Gastroesophageal sphincter (tissue), 4 donors: Measurements from ENCODE around the gene CC2D1A. TPM values are rescaled to one million over a fixed set of nuclear protein-coding genes. Genes with fewer than 3 reads are reported as not detected.

Experiments
- ATAC-seq: fragments of 150-250 bp; one replicate; pipeline ENCODE4 v1.9.1; 2016; ENCODE audit warnings: mild to moderate bottlenecking, moderate library complexity
- H3K27ac ChIP-seq, 4 donors: fragments of 200-600 bp; sonication (generic) in 3 of 4; 1 replicate in 3 of 4; 2 replicates in 1 of 4; pipeline ENCODE4 v1.5.1; 2016 to 2019
- H3K27me3 ChIP-seq: fragments of 200-600 bp; sonication (generic); one replicate; pipeline ENCODE4 v1.5.1; 2019
- H3K36me3 ChIP-seq, 2 donors: fragments of 200-600 bp; sonication (generic); one replicate each; pipeline ENCODE4 v1.5.1; 2019; ENCODE audit warnings: control low read depth in 1 of 2
- H3K4me1 ChIP-seq, 3 donors: fragments of 200-600 bp; sonication (generic); 1 replicate in 2 of 3; 2 replicates in 1 of 3; pipeline ENCODE4 v1.5.1; 2016 to 2019; ENCODE audit warnings: control low read depth in 2 of 3
- H3K4me3 ChIP-seq, 2 donors: fragments of 200-600 bp; sonication (generic); one replicate each; pipeline ENCODE4 v1.5.1; 2019; ENCODE audit warnings: mild to moderate bottlenecking in 1 of 2, moderate library complexity in 1 of 2
- H3K9me3 ChIP-seq, 3 donors: fragments of 200-600 bp; sonication (generic); one replicate each; pipeline ENCODE4 v1.5.1; 2017 to 2019; ENCODE audit warnings: control low read depth in 2 of 3
- EP300 ChIP-seq: sonication (generic); formaldehyde crosslinking; IDR thresholded peaks from one replicate; pipeline ENCODE4 v1.6.1; 2017; ENCODE audit warnings: antibody characterized with exemption, mild to moderate bottlenecking
- POLR2A ChIP-seq, 2 donors: fragments of 450-650 bp; IDR thresholded peaks; one replicate each; pipeline ENCODE4 v1.6.1; 2017; ENCODE audit warnings: antibody characterized with exemption in 2 of 2, mild to moderate bottlenecking in 2 of 2, moderate library complexity in 1 of 2
- POLR2AphosphoS5 ChIP-seq: sonication (generic); formaldehyde crosslinking; IDR thresholded peaks from one replicate; pipeline ENCODE4 v1.6.1; 2017; ENCODE audit warnings: antibody characterized with exemption
- WGBS, 2 donors: methylation state at CpG; one replicate each; pipeline ENCODE4 v1.1.5; 2018; ENCODE audit warnings: low coverage in 1 of 2; 5-methylcytosine and 5-hydroxymethylcytosine counted together
- small RNA-seq, 4 donors: library from RNA; depleted of rRNA; stranded (forward); fragments of <200 nt; gene quantifications; one replicate each; pipeline ENCODE3, GENCODE V24; 2016
- total RNA-seq, 4 donors: library from RNA; depleted of rRNA; stranded (reverse); fragments of >200 nt; gene quantifications; one replicate each; pipeline ENCODE4 v1.1.0, GENCODE V29; 2016
- TF ChIP-seq, protein P1 (sequence below), 4 experiments: fragments of 200-600 bp in 2 of 4; fragments of 450-650 bp in 2 of 4; sonication (generic) in 1 of 4; IDR thresholded peaks; one replicate each; pipeline ENCODE4 v1.5.1; 2017 to 2019; ENCODE audit warnings: antibody characterized with exemption in 4 of 4, mild to moderate bottlenecking in 2 of 4, moderate library complexity in 2 of 4

Gene CC2D1A
- total RNA-seq, 4 donors from 2014 or later = 15.6 to 36.8 (median 22.4) TPM

DNA sequence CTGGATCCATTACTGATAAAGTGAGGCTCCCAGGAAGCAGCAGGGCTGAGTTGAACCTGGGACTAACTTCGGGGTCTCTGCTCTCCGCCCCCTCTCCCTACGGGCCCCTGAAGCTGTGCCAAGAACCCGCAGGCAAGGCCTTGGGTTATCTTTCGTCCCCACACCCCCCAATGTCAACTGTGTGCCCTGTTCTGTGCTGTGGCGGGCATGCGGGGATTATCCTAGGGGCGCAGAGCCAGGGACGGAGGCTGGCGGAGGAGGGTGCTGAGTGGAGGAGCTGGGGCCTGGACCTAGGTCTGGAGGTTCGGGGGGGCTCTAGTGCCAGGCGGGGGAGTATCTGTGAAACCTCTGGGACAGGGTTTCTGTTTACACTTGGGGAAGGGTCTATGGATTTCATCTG, 73.7 kb downstream of the CC2D1A start:
- Histone ChIP-seq H3K9me3 (no peaks in the 10 kb centered on the region), H3K36me3 (peaks cover 0 to 40% of the 10 kb centered on the region in 2 donors), H3K4me3 (peak overlapping the region in 1 of 2 donors; percentile 66), H3K27ac (peak overlapping the region in 1 of 4 donors; percentile 84), H3K27me3 (no peaks in the 10 kb centered on the region), H3K4me1 (peaks cover 0 to 23% (median 16%) of the 10 kb centered on the region in 3 donors)
- 61 to 62% methylated on average over 5 of the region's 12 CpGs for WGBS, 2 donors
- TF ChIP-seq POLR2AphosphoS5 (no peak), POLR2A (IDR thresholded peaks at IDR 0.05) (no peak), EP300 (no peak)
- TF ChIP-seq, protein P1, sequence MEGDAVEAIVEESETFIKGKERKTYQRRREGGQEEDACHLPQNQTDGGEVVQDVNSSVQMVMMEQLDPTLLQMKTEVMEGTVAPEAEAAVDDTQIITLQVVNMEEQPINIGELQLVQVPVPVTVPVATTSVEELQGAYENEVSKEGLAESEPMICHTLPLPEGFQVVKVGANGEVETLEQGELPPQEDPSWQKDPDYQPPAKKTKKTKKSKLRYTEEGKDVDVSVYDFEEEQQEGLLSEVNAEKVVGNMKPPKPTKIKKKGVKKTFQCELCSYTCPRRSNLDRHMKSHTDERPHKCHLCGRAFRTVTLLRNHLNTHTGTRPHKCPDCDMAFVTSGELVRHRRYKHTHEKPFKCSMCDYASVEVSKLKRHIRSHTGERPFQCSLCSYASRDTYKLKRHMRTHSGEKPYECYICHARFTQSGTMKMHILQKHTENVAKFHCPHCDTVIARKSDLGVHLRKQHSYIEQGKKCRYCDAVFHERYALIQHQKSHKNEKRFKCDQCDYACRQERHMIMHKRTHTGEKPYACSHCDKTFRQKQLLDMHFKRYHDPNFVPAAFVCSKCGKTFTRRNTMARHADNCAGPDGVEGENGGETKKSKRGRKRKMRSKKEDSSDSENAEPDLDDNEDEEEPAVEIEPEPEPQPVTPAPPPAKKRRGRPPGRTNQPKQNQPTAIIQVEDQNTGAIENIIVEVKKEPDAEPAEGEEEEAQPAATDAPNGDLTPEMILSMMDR (IDR thresholded peaks at IDR 0.05) = no peak
- no peak for ATAC-seq

DNA sequence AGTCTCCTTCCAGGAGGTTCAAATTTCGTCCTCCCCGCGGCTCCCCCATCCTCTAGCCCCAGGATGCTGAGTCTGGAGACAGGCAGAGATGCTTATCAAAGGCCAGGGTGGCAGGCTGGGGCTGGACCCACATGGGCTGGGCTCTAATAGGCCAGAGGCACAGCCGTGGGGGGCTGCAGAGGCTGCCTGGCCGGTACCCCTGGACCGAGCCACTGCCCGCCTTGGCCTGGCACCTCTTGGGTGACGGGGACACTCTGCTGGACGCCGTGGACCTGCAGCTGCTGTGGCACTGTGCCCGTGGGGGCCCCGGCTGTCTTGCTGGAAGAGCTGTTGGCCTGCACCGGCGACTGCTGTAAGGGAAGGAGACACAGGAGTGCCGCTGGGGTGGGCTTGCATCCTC, 74.3 kb downstream of the CC2D1A start:
- 80% methylated on average over 1 of the region's 15 CpGs; no CpG with 5 or more reads in 1 of the 2 donors for WGBS, 2 donors
- Histone ChIP-seq H3K4me1 (peaks cover 0 to 23% (median 16%) of the 10 kb centered on the region in 3 donors), H3K27me3 (no peaks in the 10 kb centered on the region), H3K27ac (no peak overlapping the region), H3K9me3 (no peaks in the 10 kb centered on the region), H3K4me3 (no peak overlapping the region), H3K36me3 (peaks cover 0 to 35% of the 10 kb centered on the region in 2 donors)
- TF ChIP-seq POLR2A (IDR thresholded peaks at IDR 0.05) (no peak), POLR2AphosphoS5 (no peak), EP300 (no peak)
- TF ChIP-seq, protein P1 (IDR thresholded peaks at IDR 0.05) = no peak
- ATAC-seq = no peak

Small RNAs within 50 kb of the gene (small RNA-seq; reads per million reads assigned to genes)
- 61.9 to 83.7 (median 81.4) reads per million in 4 donors for gene MIR181C
- 88.1 to 162 (median 99.2) reads per million in 4 donors for gene MIR181D

Other genes with a start within 250 kb of the CC2D1A start
- 10 to 100 TPM; 31.2 to 51.8 (median 42.2) TPM for gene MRI1, start 141.7 kb upstream of the CC2D1A start, total RNA-seq
- 100 to 1,000 TPM; 123 to 142 (median 128) TPM for gene C19orf53, start 131.7 kb upstream of the CC2D1A start, total RNA-seq
- gene ZSWIM4, start 110.8 kb upstream of the CC2D1A start, total RNA-seq = 1 to 10 TPM; 3.9 to 9.2 (median 4.2) TPM
- 1 to 10 TPM in 2 of 4 donors, not detected in 2; 1.1 to 5.0 TPM for gene NANOS3, start 29.1 kb upstream of the CC2D1A start, total RNA-seq
- gene BRME1, start 84 bp upstream of the CC2D1A start, total RNA-seq = 1 to 10 TPM in 3 of 4 donors, not detected in 1; 1.9 to 2.4 (median 2.2) TPM
- under 1 TPM in 2 of 4 donors, not detected in 2; 0.62 to 0.67 TPM for gene PODNL1, start 32.2 kb downstream of the CC2D1A start, total RNA-seq
- gene DCAF15, start 46.3 kb downstream of the CC2D1A start, total RNA-seq = 10 to 100 TPM in 2 of 4 donors, 1 to 10 TPM in 2; 5.3 to 20.8 (median 14.5) TPM
- 1 to 10 TPM; 2.0 to 5.9 (median 3.9) TPM for gene RFX1, start 100.1 kb downstream of the CC2D1A start, total RNA-seq
- gene RLN3, start 121.9 kb downstream of the CC2D1A start, total RNA-seq = not detected
- 1 to 10 TPM; 1.1 to 5.4 (median 3.1) TPM for gene IL27RA, start 125.6 kb downstream of the CC2D1A start, total RNA-seq
- not detected for gene PALM3, start 155.9 kb downstream of the CC2D1A start, total RNA-seq
- gene MISP3, start 166.6 kb downstream of the CC2D1A start, total RNA-seq = 1 to 10 TPM; 2.7 to 9.5 (median 5.6) TPM
- not detected for gene C19orf67, start 179.6 kb downstream of the CC2D1A start, total RNA-seq
- gene SAMD1, start 184.6 kb downstream of the CC2D1A start, total RNA-seq = 10 to 100 TPM; 21.9 to 61.3 (median 41.3) TPM
- gene PRKACA, start 211.6 kb downstream of the CC2D1A start, total RNA-seq = 100 to 1,000 TPM in 1 of 4 donors, 10 to 100 TPM in 3; 62.3 to 138 (median 76.6) TPM
- 1 to 10 TPM in 1 of 4 donors, not detected in 3; 1.2 TPM for gene ASF1B, start 230.4 kb downstream of the CC2D1A start, total RNA-seq